Mucosa of rectum (tissue), 2 donors: ENCODE measurements around the gene KRTAP4-4.
"Not testable (repeated sequence)": the region's sequence is repeated elsewhere in the genome, so short reads cannot be mapped to it uniquely, and the experiment has no call there.

Source experiments
- H3K27ac ChIP-seq, 2 donors: one replicate each; pipeline ENCODE4 v1.7.0; 2013; ENCODE audit warnings: inconsistent platforms in 2 of 2, low read depth in 2 of 2, low read length in 2 of 2
- H3K27me3 ChIP-seq, 2 donors: one replicate each; pipeline ENCODE4 v1.7.0; 2013; ENCODE audit warnings: low read length in 2 of 2; ENCODE audit not compliant: control insufficient read depth in 2 of 2, insufficient read depth in 2 of 2
- H3K36me3 ChIP-seq, 2 donors: one replicate each; pipeline ENCODE4 v1.7.0; 2013; ENCODE audit warnings: low read length in 2 of 2; ENCODE audit not compliant: control insufficient read depth in 2 of 2, insufficient read depth in 2 of 2
- H3K4me1 ChIP-seq, 2 donors: one replicate each; pipeline ENCODE4 v1.7.0; 2013; ENCODE audit warnings: low read length in 2 of 2, mild to moderate bottlenecking in 1 of 2; ENCODE audit not compliant: control insufficient read depth in 2 of 2, insufficient read depth in 2 of 2
- H3K4me3 ChIP-seq, 2 donors: one replicate each; pipeline ENCODE4 v1.7.0; 2013; ENCODE audit warnings: low read length in 2 of 2
- H3K9ac ChIP-seq, 2 donors: one replicate each; pipeline ENCODE4 v1.7.0; 2013; ENCODE audit warnings: low read length in 2 of 2, low read depth in 1 of 2, mild to moderate bottlenecking in 1 of 2
- H3K9me3 ChIP-seq, 2 donors: one replicate each; pipeline ENCODE4 v1.7.0; 2013; ENCODE audit warnings: low read length in 2 of 2; ENCODE audit not compliant: control insufficient read depth in 2 of 2
- donor health status: healthy.
- donor health status: Normal muscosa, but diverticular disease.

KRTAP4-4 gene

GRCh38 chr17:41160648-41161047, at the start of gene KRTAP4-4:
Gene KRTAP4-4 (minus strand): TSS chr17:41160748. CDS start chr17:41160691, 57 bp downstream.
- H3K27ac ChIP-seq = no peak within 1 kb of the TSS
- H3K4me3 ChIP-seq = no peak within 1 kb of the TSS
- no peaks in the 10 kb centered on the region for H3K4me1 ChIP-seq
- no peaks in the 10 kb centered on the region for H3K9me3 ChIP-seq
- H3K9ac ChIP-seq = no peak within 1 kb of the TSS
- H3K36me3 ChIP-seq = no peaks in the 10 kb centered on the region
- H3K27me3 ChIP-seq = peaks cover 0 to 3% of the 10 kb centered on the region in 2 donors

- Histone ChIP-seq H3K36me3 (no peaks in the 10 kb centered on the region), H3K27ac (no peak overlapping the region), H3K9ac (no peak overlapping the region), H3K27me3 (no peaks in the 10 kb centered on the region), H3K4me1 (no peaks in the 10 kb centered on the region), H3K9me3 (no peaks in the 10 kb centered on the region), H3K4me3 (no peak overlapping the region)
Observed at GRCh38 chr17:41199421-41200078, 39.0 kb upstream of the KRTAP4-4 start.

- Histone ChIP-seq H3K27me3 (no peaks in the 10 kb centered on the region), H3K4me1 (no peaks in the 10 kb centered on the region), H3K9me3 (no peaks in the 10 kb centered on the region)
Observed at GRCh38 chr17:41196068-41196467, 35.5 kb upstream of the KRTAP4-4 start.

GRCh38 chr17:41190328-41190727, 29.8 kb upstream of the KRTAP4-4 start:
- Histone ChIP-seq H3K27ac (no peak overlapping the region), H3K36me3 (no peaks in the 10 kb centered on the region), H3K4me1 (no peaks in the 10 kb centered on the region), H3K9ac (no peak overlapping the region), H3K4me3 (no peak overlapping the region), H3K27me3 (peaks cover 0 to 2% of the 10 kb centered on the region in 2 donors), H3K9me3 (no peaks in the 10 kb centered on the region)

More at GRCh38 chr17:41196068-41196467, 35.5 kb upstream of the KRTAP4-4 start:
- Histone ChIP-seq H3K4me3 (no peak overlapping the region), H3K9ac (no peak overlapping the region), H3K27ac (no peak overlapping the region), H3K36me3 (no peaks in the 10 kb centered on the region)

- H3K9me3 ChIP-seq, H3K4me3 ChIP-seq, H3K4me1 ChIP-seq, H3K9ac ChIP-seq, H3K36me3 ChIP-seq, H3K27me3 ChIP-seq, H3K27ac ChIP-seq: not testable (repeated sequence)
Observed at GRCh38 chr17:41189837-41190318, 29.3 kb upstream of the KRTAP4-4 start, which contains the start of gene KRTAP9-1. Gene KRTAP9-1 (plus strand): TSS chr17:41189887. CDS start chr17:41189887, 0 bp downstream.

- no peaks in the 10 kb centered on the region for H3K9me3 ChIP-seq
- no peak overlapping the region for H3K9ac ChIP-seq
Observed at GRCh38 chr17:41186872-41187271, 26.3 kb upstream of the KRTAP4-4 start.

GRCh38 chr17:41185001-41185400, 24.5 kb upstream of the KRTAP4-4 start:
- H3K4me3 ChIP-seq = no peak overlapping the region
- H3K9ac ChIP-seq = no peak overlapping the region
- H3K27ac ChIP-seq = no peak overlapping the region
- H3K36me3 ChIP-seq = no peaks in the 10 kb centered on the region
- no peaks in the 10 kb centered on the region for H3K9me3 ChIP-seq
- H3K4me1 ChIP-seq = peaks cover 2 to 4% of the 10 kb centered on the region in 2 donors
- H3K27me3 ChIP-seq = peaks cover 0 to 8% of the 10 kb centered on the region in 2 donors

More at GRCh38 chr17:41186872-41187271, 26.3 kb upstream of the KRTAP4-4 start:
- no peak overlapping the region for H3K27ac ChIP-seq
- H3K27me3 ChIP-seq = peaks cover 2 to 5% of the 10 kb centered on the region in 2 donors
- no peaks in the 10 kb centered on the region for H3K36me3 ChIP-seq
- H3K4me3 ChIP-seq = no peak overlapping the region
- H3K4me1 ChIP-seq = peaks cover 2 to 4% of the 10 kb centered on the region in 2 donors

- H3K9ac ChIP-seq = no peak within 1 kb of the TSS
- peaks cover 0 to 8% of the 10 kb centered on the region in 2 donors for H3K27me3 ChIP-seq
- no peaks in the 10 kb centered on the region for H3K9me3 ChIP-seq
- no peaks in the 10 kb centered on the region for H3K36me3 ChIP-seq
- no peak within 1 kb of the TSS for H3K27ac ChIP-seq
- no peak within 1 kb of the TSS for H3K4me3 ChIP-seq
- peaks cover 2 to 4% of the 10 kb centered on the region in 2 donors for H3K4me1 ChIP-seq
Observed at GRCh38 chr17:41184480-41184961, 24.0 kb upstream of the KRTAP4-4 start, which contains the start of gene KRTAP4-1. Gene KRTAP4-1 (minus strand): TSS chr17:41184911. CDS start chr17:41184854, 57 bp downstream.

- Histone ChIP-seq H3K27ac (no peak overlapping the region), H3K4me1 (peaks cover 2 to 4% of the 10 kb centered on the region in 2 donors), H3K9me3 (no peaks in the 10 kb centered on the region), H3K4me3 (no peak overlapping the region), H3K27me3 (peaks cover 0 to 6% of the 10 kb centered on the region in 2 donors), H3K36me3 (no peaks in the 10 kb centered on the region), H3K9ac (no peak overlapping the region)
Observed at GRCh38 chr17:41178843-41179616, 18.5 kb upstream of the KRTAP4-4 start.

GRCh38 chr17:41178341-41178740, 17.8 kb upstream of the KRTAP4-4 start:
- Histone ChIP-seq H3K36me3 (no peaks in the 10 kb centered on the region), H3K27ac (no peak overlapping the region), H3K9ac (no peak overlapping the region), H3K9me3 (no peaks in the 10 kb centered on the region), H3K4me3 (no peak overlapping the region), H3K27me3 (peaks cover 0 to 6% of the 10 kb centered on the region in 2 donors), H3K4me1 (peaks cover 2 to 4% of the 10 kb centered on the region in 2 donors)
